Measurements from ENCODE around the gene SARM1.
"Not testable (repeated sequence)": the region's sequence is repeated elsewhere in the genome, so short reads cannot be mapped to it uniquely, and the experiment has no call there.

Gene SARM1

DNA sequence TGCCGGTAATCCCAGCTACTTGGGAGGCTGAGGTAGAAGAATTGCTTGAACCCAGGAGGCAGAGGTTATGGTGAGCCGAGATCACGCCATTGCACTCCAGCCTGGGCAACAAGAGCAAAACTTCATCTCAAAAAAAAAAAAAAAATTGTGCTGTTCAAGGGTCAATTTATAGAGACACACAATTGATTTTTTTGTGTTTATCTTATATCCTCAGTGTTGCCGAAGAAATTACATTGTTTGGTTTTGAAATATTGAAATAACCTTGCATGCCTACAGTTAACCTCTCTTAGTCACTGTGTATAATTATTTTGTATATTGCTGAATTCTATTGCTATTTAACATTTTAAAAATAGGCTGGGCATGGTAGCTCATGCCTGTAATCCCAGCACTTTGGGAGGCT is 56.5 kb downstream of the SARM1 start:
- DNase-seq = not testable (repeated sequence)

- no peak for DNase-seq
Observed at GRCh38 chr17:28433721-28434120, 62.2 kb downstream of the SARM1 start.

DNA sequence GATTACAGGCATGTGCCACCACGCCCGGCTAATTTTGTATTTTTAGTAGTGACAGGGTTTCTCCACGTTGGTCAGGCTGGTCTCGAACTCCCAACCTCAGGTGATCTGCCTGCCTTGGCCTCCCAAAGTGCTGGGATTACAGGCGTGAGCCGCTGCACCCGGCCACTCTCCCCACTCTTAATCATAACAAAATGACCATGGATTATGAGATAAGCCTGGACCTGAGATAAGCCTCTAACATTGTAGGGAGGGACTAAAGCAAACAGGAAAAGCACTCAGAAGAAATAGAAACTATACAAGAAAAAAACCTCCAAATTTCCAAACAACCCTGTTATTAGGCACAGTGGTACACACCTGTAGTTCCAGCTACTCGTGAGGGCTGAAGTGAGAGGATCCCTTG is 62.8 kb downstream of the SARM1 start:
- DNase-seq = not testable (repeated sequence)

- DNase-seq = no peak
Observed at GRCh38 chr17:28443901-28444638, 72.6 kb downstream of the SARM1 start.

GRCh38 chr17:28446716-28447395 is 75.4 kb downstream of the SARM1 start:
- no peak for DNase-seq

DNA sequence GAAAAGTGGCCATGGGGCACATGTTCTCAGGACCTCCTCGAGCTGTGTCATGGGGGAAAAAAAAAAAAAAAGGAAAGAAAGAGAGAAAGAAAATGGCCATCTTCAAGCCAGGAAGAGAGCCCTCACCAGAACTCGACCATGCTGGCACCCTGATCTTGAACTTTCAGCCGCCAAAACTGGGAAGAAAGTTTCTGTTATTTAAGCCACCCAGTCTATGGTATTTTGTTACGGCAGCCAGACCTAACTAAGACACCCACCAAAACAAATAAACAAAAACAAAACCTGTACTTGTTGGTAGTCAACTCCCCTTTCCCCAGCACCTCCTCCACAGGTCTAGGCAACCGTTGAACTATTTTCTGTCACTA is 75.9 kb downstream of the SARM1 start:
- DNase-seq = no peak

- DNase-seq = no peak
Observed at GRCh38 chr17:28449859-28450258, 78.4 kb downstream of the SARM1 start.

Measured in fibroblast of skin of abdomen (primary cell).